NB4 (cell line): ENCODE data around the gene SDSL.

Source experiments
- DNase-seq: peaks from one replicate; pipeline ENCODE4 v3.0.0; 2010; ENCODE audit warnings: low read depth
- H3K4me3 ChIP-seq: one replicate; pipeline ENCODE4 v1.5.1; 2011; ENCODE audit warnings: mild to moderate bottlenecking, low read depth, low read length, moderate library complexity
- CTCF ChIP-seq: IDR thresholded peaks from one replicate; pipeline ENCODE4 v1.5.1; 2012; ENCODE audit warnings: low read depth, low read length
- MAX ChIP-seq: IDR thresholded peaks from 2 replicates; pipeline ENCODE4 v1.6.1; 2011; ENCODE audit warnings: low read depth, low read length
- MYC ChIP-seq: IDR thresholded peaks from 2 replicates; pipeline ENCODE4 v1.6.1; 2011; ENCODE audit warnings: low read depth, low read length
- POLR2A ChIP-seq: IDR thresholded peaks from 2 replicates; pipeline ENCODE4 v1.6.1; 2011; ENCODE audit warnings: mild to moderate bottlenecking; ENCODE audit not compliant: insufficient read length; ENCODE audit errors: extremely low read depth

The SDSL gene

DNA sequence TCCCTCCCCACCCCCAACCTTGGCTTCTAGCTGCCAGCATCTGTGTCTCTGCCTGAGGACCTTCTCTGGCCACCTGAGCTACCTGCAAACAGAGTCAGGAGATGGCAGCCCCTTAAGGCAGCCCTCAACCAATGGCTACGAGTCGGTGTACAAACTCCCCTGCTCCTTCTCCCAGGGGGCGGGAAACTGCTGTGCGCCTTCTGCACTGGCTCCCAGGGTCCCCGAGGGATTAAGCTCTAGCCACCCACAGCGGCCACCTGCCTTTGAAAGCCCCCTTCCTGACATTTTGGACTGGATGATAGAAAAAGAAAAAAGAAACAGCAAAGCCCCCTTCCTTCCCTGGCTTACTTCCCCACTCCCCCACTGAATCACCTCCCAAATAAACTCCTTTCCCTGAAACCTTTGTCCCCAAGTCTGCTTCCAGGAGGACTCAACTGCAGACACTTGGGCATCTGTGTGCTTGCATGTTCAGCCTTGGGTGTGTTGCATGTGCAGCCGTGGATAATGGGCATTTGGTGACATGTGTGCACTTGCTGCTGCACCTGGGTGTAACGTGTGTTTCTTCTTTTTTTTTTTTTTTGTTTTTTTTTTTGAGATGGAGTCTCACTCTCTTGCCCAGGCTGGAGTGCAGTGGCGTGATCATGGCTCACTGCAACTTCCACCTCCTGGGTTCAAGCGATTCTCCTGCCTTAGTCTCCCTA, 24.5 kb upstream of the SDSL start:
- H3K4me3 ChIP-seq: no peak overlapping the region
- TF ChIP-seq MAX (no peak), CTCF (no peak), MYC (no peak), POLR2A (no peak)
- DNase-seq: no peak

DNA sequence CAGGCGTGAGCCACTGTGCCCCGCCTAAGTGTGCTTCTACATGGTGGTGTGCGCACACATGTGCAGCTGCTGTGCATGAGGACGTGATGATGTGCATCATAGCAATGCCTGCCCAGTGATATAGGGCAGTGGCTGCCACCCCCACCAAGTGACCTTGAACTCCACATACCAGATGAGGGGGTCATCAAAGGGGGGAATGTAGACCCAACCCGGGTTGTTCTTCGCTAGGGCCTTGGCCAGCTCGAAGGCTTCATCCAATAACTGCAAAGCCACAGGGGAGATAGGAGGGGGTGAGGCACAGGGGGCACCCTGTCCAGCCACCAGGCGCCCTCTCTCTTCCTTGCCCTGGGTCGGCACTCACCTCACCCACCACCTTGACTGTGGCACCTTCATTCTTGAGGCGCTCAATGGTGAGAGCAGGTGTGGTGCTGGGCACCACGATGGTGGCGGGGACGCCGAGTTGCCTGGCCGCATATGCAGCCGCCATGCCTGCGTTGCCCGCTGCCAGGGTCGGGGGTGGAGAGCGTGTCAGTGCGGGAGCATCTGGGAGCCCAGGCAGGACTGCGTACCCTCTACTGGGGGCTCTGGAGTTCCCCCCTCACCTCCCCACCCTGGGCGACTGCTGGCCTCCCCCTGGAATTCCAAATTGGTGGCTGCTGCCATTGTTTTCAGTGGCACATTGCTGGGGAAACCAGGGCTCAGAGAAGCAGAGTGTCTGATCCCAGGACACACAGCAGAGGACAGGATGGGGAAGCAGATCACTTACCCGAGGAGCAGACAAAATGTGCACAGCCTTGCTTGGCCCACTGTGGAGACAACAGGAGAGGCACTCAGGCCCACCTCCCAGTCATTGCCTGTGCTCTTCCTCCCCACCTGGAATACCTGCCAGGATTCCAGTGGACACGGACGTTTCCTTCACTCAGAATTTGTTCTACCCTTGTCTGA, 23.6 kb upstream of the SDSL start:
- no peak overlapping the region for H3K4me3 ChIP-seq
- no peak for TF ChIP-seq MYC
- no peak for TF ChIP-seq MAX
- no peak for TF ChIP-seq CTCF
- TF ChIP-seq POLR2A: no peak
- DNase-seq: no peak

GRCh38 chr12:113399490-113399889, 22.7 kb upstream of the SDSL start:
- TF ChIP-seq POLR2A: no peak
- TF ChIP-seq MYC: no peak
- no peak for TF ChIP-seq MAX
- TF ChIP-seq CTCF: no peak
- H3K4me3 ChIP-seq: no peak overlapping the region
- no peak for DNase-seq

DNA sequence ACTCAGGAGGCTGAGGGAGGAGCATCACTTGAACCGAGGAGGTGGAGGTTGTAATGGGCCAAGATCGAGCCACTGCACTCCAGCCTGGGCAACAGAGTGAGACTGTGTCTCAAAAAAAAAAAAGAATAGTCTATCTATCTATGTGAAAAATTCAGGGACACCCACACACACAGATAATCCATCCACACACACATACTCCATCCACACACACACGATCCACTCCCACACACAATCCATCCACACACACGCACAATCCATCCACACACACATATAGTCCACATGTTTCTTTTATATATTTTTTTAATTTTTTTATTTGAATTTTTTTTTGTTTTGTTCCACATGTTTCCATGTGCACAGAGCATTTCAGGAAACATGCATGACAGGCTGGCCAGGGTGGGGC, 21.8 kb upstream of the SDSL start:
- DNase-seq: no peak
- H3K4me3 ChIP-seq: no peak overlapping the region
- TF ChIP-seq MYC (no peak), MAX (no peak), CTCF (no peak), POLR2A (no peak)

- DNase-seq: no peak
- H3K4me3 ChIP-seq: no peak overlapping the region
- no peak for TF ChIP-seq POLR2A
- no peak for TF ChIP-seq CTCF
Measured at GRCh38 chr12:113401066-113402000, 20.8 kb upstream of the SDSL start.
